HCT116 (cell line): Measurements from ENCODE around the gene UBAP1L. TPM values are rescaled to one million over a fixed set of nuclear protein-coding genes. Genes with fewer than 3 reads are reported as not detected.

ENCODE experiments used
- ATAC-seq: fragments of 200-7000 bp; cut with Tn5 transposase; 2 replicates; pipeline ENCODE4 v1.9.1; 2020; ENCODE audit warnings: mild to moderate bottlenecking, moderate library complexity
- BruUV-seq: library from RNA; stranded (reverse); fragments of 400-500 nt; replicated peaks from 2 replicates; lab custom pipeline; 2021; lab: Mats Ljungman, UMichigan
- CTCF ChIA-PET: fragments of 300-600 bp; sonication (Branson Sonifier 250); formaldehyde crosslinking; loops from one replicate; lab custom pipeline; 2021; ENCODE audit warnings: antibody characterized with exemption; lab: Charles Lee
- POLR2A ChIA-PET: fragments of 300-600, 350-600 bp; sonication (Branson Sonifier 250); formaldehyde crosslinking; loops from one replicate; lab custom pipeline; 2021; ENCODE audit warnings: antibody characterized with exemption; lab: Charles Lee
- RAD21 ChIA-PET, 2 experiments: fragments of 300-600 bp; sonication (Branson Sonifier 250); formaldehyde crosslinking; loops; one replicate each; lab custom pipeline; 2023; ENCODE audit warnings: low total read pairs in 2 of 2; ENCODE audit not compliant: uncharacterized antibody in 2 of 2, unreplicated experiment in 2 of 2, low non-redundant PET in 1 of 2; lab: Charles Lee
- DNase-seq: peaks from one replicate; pipeline ENCODE4 v3.0.0-alpha.2; 2010; ENCODE audit warnings: low read depth, low spot score
- H2AFZ ChIP-seq: fragments of 200-600 bp; shearing (Covaris generic), sonication (generic); 2 replicates; pipeline ENCODE4 v1.6.1; 2017; ENCODE audit warnings: low read depth, mixed run types, mixed read lengths, antibody characterized with exemption, low read length; ENCODE audit not compliant: poor library complexity, severe bottlenecking
- H3K27ac ChIP-seq: 2 replicates; pipeline ENCODE4 v1.5.1; 2012; ENCODE audit warnings: low read depth, low read length
- H3K27me3 ChIP-seq: fragments of 200-600 bp; sonication (generic); 2 replicates; pipeline ENCODE4 v1.6.1; 2016; ENCODE audit warnings: mixed run types, low read length, mixed read lengths; ENCODE audit not compliant: insufficient read depth
- H3K36me3 ChIP-seq, 2 experiments: fragments of 200-500 bp in 1 of 2; fragments of 200-600 bp in 1 of 2; sonication (Bioruptor generic) in 1 of 2; sonication (generic) in 1 of 2; 2 replicates each; pipeline versions ENCODE4 v1.5.1 to v1.6.1; 2014 to 2016; ENCODE audit warnings: low read length in 2 of 2, inconsistent platforms in 1 of 2, mixed read lengths in 1 of 2, mixed run types in 1 of 2; ENCODE audit not compliant: insufficient read depth in 2 of 2, control insufficient read depth in 1 of 2
- H3K4me1 ChIP-seq, 2 experiments: fragments of 200-600 bp in 1 of 2; sonication (generic) in 1 of 2; 2 replicates each; pipeline versions ENCODE4 v1.5.1 to v1.6.1; 2012 to 2017; ENCODE audit warnings: low read length in 2 of 2, inconsistent platforms in 1 of 2, mild to moderate bottlenecking in 1 of 2, mixed read lengths in 1 of 2, mixed run types in 1 of 2, moderate library complexity in 1 of 2; ENCODE audit not compliant: insufficient read depth in 2 of 2, control insufficient read depth in 1 of 2
- H3K4me2 ChIP-seq: fragments of 200-600 bp; sonication (generic); 2 replicates; pipeline ENCODE4 v1.6.1; 2017; ENCODE audit warnings: mixed run types, low read length, mixed read lengths
- H3K4me3 ChIP-seq, 2 experiments: fragments of 200-600 bp in 1 of 2; sonication (generic) in 1 of 2; replicated peaks in 1 of 2; 2 replicates each; pipeline ENCODE4 v1.5.1; 2011 to 2016; ENCODE audit warnings: low read length in 2 of 2, control low read depth in 1 of 2, low read depth in 1 of 2, mild to moderate bottlenecking in 1 of 2, mixed read lengths in 1 of 2, mixed run types in 1 of 2
- H3K79me2 ChIP-seq: fragments of 200-600 bp; sonication (generic); 2 replicates; pipeline ENCODE4 v1.6.1; 2017; ENCODE audit warnings: mild to moderate bottlenecking, mixed run types, low read length, moderate library complexity, mixed read lengths; ENCODE audit not compliant: insufficient read depth
- H3K9ac ChIP-seq: fragments of 200-600 bp; sonication (generic); 2 replicates; pipeline ENCODE4 v1.6.1; 2016; ENCODE audit warnings: low read length, mixed read lengths
- H3K9me2 ChIP-seq: fragments of 200-600 bp; sonication (generic), shearing (Covaris generic); 2 replicates; pipeline ENCODE4 v1.6.1; 2017; ENCODE audit warnings: mixed run types, mild to moderate bottlenecking, moderate library complexity; ENCODE audit not compliant: insufficient read depth
- H3K9me3 ChIP-seq, 2 experiments: fragments of 200-500 bp in 1 of 2; fragments of 200-600 bp in 1 of 2; sonication (Bioruptor generic) in 1 of 2; sonication (generic) in 1 of 2; 2 replicates each; pipeline ENCODE4 v1.6.1; 2014 to 2017; ENCODE audit warnings: low read length in 2 of 2, mixed read lengths in 2 of 2, inconsistent platforms in 1 of 2, low read depth in 1 of 2, mild to moderate bottlenecking in 1 of 2, mixed run types in 1 of 2, moderate library complexity in 1 of 2; ENCODE audit not compliant: control insufficient read depth in 1 of 2, insufficient read depth in 1 of 2
- H4K20me1 ChIP-seq: fragments of 200-600 bp; sonication (generic), shearing (Covaris generic); 2 replicates; pipeline ENCODE4 v1.6.1; 2017; ENCODE audit warnings: mixed run types, mild to moderate bottlenecking, moderate library complexity; ENCODE audit not compliant: insufficient read depth
- CEBPB ChIP-seq: IDR thresholded peaks from 2 replicates; pipeline ENCODE4 v1.6.1; 2012; ENCODE audit warnings: low read depth
- CTCF ChIP-seq, 3 experiments: fragments of 200-600 bp in 1 of 3; sonication (generic) in 1 of 3; IDR thresholded peaks in 2 of 3; conservative IDR thresholded peaks in 1 of 3; 2 replicates each; pipeline ENCODE4 v1.5.1; 2012 to 2017; ENCODE audit warnings: low read depth in 2 of 3, low read length in 2 of 3, antibody characterized with exemption in 1 of 3, borderline replicate concordance in 1 of 3, control low read depth in 1 of 3, mild to moderate bottlenecking in 1 of 3, mixed read lengths in 1 of 3, mixed run types in 1 of 3, moderate library complexity in 1 of 3; ENCODE audit not compliant: insufficient read depth in 1 of 3
- JUND ChIP-seq: IDR thresholded peaks from 2 replicates; pipeline ENCODE4 v1.6.1; 2012
- POLR2AphosphoS5 ChIP-seq: IDR thresholded peaks from 2 replicates; pipeline ENCODE4 v1.6.1; 2011; ENCODE audit warnings: mild to moderate bottlenecking, low read depth, low read length, moderate library complexity
- REST ChIP-seq: IDR thresholded peaks from 2 replicates; pipeline ENCODE4 v1.6.1; 2012; ENCODE audit warnings: low read depth
- YY1 ChIP-seq: IDR thresholded peaks from 2 replicates; pipeline ENCODE4 v1.6.1; 2011; ENCODE audit warnings: low read length, low read depth, moderate library complexity, mild to moderate bottlenecking; ENCODE audit not compliant: insufficient replicate concordance; ENCODE audit errors: extremely low read depth
- ZFX ChIP-seq: fragments of 450-650 bp; IDR thresholded peaks from 2 replicates; pipeline ENCODE4 v1.6.1; 2017
- ZNF274 ChIP-seq: fragments of 200-500 bp; sonication (Bioruptor generic); IDR thresholded peaks from 2 replicates; pipeline ENCODE4 v1.6.1; 2014; ENCODE audit warnings: mild to moderate bottlenecking, low read depth, low read length, inconsistent platforms
- intact Hi-C: fragments of 100-400 bp; cut with micrococcal nuclease; formaldehyde crosslinking; loops from 2 replicates; pipeline ENCODE4 v1.10.0; 2022
- total RNA-seq: library from RNA; stranded (reverse); gene quantifications from one replicate; pipeline ENCODE4 v1.2.1, GENCODE V29; 2021; ENCODE audit not compliant: unreplicated experiment
- TF ChIP-seq, protein P1 (sequence below): IDR thresholded peaks from 2 replicates; pipeline ENCODE4 v1.6.1; 2012

Gene UBAP1L
- total RNA-seq, 1 experiment from 2014 or later, result 4.0 TPM

- no peak for TF ChIP-seq ZFX
- TF ChIP-seq ZNF274, result no peak
- no peak for TF ChIP-seq REST
Measured at GRCh38 chr15:65052956-65053355, 62.0 kb downstream of the UBAP1L start (continued).

DNA sequence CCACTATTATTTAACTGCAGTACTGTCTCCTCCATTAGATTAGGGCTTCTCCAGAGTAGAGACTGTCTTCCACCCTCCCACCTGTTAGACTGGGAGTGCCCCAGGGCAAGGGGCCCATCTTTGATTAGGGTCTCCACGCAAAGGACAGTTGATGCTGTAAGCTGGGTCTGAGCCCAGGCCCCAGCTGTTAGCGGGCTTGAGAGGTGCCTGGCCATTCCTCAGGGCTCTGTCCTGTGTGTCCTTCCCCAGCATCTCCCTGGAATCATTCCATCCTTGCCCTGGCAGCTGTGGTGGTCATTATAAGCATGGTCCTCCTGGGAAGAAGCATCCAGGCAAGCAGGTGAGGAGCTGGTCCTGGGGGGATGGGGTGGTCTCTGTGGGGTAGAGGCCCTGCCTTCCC is 63.7 kb downstream of the UBAP1L start:
- Histone ChIP-seq H3K4me3 (no peak overlapping the region), H2AFZ (no peak overlapping the region), H3K27ac (no peak overlapping the region), H3K27me3 (no peaks in the 10 kb centered on the region), H3K4me1 (peaks cover 14 to 25% of the 10 kb centered on the region in 2 experiments; a peak in 3 of 4 replicates), H3K4me2 (no peak overlapping the region), H3K36me3 (no peaks in the 10 kb centered on the region), H4K20me1 (no peaks in the 10 kb centered on the region), H3K9ac (no peak overlapping the region), H3K79me2 (no peaks in the 10 kb centered on the region), H3K9me3 (no peaks in the 10 kb centered on the region), H3K9me2 (no peaks in the 10 kb centered on the region)
- ChIA-PET CTCF (interaction anchor here (0.7 to 2.7 kb wide), 3 partner anchors 17 to 32 kb away, joined by 3 to 9 read pairs (median 3); no protein-coding TSS in a partner anchor), RAD21 (no interaction called here), POLR2A (no interaction called here)
- intact Hi-C loops, result loop anchor here (5.0 kb wide), 2 partner anchors 126 to 336 kb away; no protein-coding TSS in a partner anchor
- no peak for ATAC-seq
- BruUV-seq, result no TSS peak
- no peak for DNase-seq
- TF ChIP-seq CTCF (IDR thresholded peaks at IDR 0.05 in 2 of 3, conservative IDR thresholded peaks at IDR 0.05 in 1 of 3; ENCODE audit: borderline replicate concordance in 1 of 3, insufficient read depth in 1 of 3, low read depth in 2 of 3, low read length in 2 of 3) (no peak), YY1 (no peak), ZNF274 (no peak), JUND (no peak), CEBPB (no peak), POLR2AphosphoS5 (no peak)
- TF ChIP-seq, protein P1, sequence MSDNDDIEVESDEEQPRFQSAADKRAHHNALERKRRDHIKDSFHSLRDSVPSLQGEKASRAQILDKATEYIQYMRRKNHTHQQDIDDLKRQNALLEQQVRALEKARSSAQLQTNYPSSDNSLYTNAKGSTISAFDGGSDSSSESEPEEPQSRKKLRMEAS, result no peak
